ENCODE measurements around the gene SLC39A11.

- TF ChIP-seq KLF6 (CRISPR knock-in tag; IDR thresholded peaks at IDR 0.05) (no peak), ZNF629 (CRISPR knock-in tag; conservative IDR thresholded peaks at IDR 0.05) (no peak), ETV6 (CRISPR knock-in tag; conservative IDR thresholded peaks at IDR 0.05) (no peak), GMEB1 (CRISPR knock-in tag; IDR thresholded peaks at IDR 0.05; ENCODE audit: borderline replicate concordance) (no peak), ZNF552 (CRISPR knock-in tag; IDR thresholded peaks at IDR 0.05; ENCODE audit: borderline replicate concordance) (no peak), MEIS1 (CRISPR knock-in tag; IDR thresholded peaks at IDR 0.05; ENCODE audit: borderline replicate concordance) (no peak), CTCF (CRISPR knock-in tag; IDR thresholded peaks at IDR 0.05) (peak; percentile 18; the same call in 1 of the 2 replicates), ZNF788 (CRISPR knock-in tag; IDR thresholded peaks at IDR 0.05; ENCODE audit: borderline replicate concordance) (no peak), KLF15 (CRISPR knock-in tag; IDR thresholded peaks at IDR 0.05; ENCODE audit: borderline replicate concordance) (no peak), FOXA1 (IDR thresholded peaks at IDR 0.05) (no peak), FOXA1 (CRISPR knock-in tag; IDR thresholded peaks at IDR 0.05) (no peak), REL (CRISPR knock-in tag; conservative IDR thresholded peaks at IDR 0.05) (no peak)
These were observed 440.5 kb downstream of the SLC39A11 start for GRCh38 chr17:72651988-72652387.

Data from HepG2 (cell line).